SW480 (cell line): ENCODE measurements around the gene PAGR1.
"Not testable (repeated sequence)": the region's sequence is repeated elsewhere in the genome, so short reads cannot be mapped to it uniquely, and the experiment has no call there.

Source experiments
- DNase-seq: peaks from one replicate; pipeline ENCODE4 v3.0.0-alpha.2; 2016; ENCODE audit warnings: low spot score

Gene PAGR1

DNA sequence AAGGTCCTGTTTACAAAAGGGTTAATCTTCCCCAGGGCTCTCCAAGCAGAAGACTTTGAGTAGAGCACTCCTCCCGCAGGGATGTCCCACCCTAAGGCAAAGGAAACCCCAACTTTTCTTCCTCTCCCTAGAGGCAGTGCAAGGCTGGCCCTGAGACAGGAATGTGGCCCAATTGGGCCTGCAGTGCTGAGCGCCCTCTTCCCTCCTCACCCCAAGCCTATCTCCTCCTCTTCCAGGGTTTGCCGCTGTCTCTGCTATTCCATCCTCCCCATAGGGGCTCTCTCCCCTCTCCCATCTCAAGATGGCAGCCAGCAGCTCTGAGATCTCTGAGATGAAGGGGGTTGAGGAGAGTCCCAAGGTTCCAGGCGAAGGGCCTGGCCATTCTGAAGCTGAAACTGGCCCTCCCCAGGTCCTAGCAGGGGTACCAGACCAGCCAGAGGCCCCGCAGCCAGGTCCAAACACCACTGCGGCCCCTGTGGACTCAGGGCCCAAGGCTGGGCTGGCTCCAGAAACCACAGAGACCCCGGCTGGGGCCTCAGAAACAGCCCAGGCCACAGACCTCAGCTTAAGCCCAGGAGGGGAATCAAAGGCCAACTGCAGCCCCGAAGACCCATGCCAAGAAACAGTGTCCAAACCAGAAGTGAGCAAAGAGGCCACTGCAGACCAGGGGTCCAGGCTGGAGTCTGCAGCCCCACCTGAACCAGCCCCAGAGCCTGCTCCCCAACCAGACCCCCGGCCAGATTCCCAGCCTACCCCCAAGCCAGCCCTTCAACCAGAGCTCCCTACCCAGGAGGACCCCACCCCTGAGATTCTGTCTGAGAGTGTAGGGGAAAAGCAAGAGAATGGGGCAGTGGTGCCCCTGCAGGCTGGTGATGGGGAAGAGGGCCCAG, 3.0 kb upstream of the PAGR1 start:
- DNase-seq: no peak

DNA sequence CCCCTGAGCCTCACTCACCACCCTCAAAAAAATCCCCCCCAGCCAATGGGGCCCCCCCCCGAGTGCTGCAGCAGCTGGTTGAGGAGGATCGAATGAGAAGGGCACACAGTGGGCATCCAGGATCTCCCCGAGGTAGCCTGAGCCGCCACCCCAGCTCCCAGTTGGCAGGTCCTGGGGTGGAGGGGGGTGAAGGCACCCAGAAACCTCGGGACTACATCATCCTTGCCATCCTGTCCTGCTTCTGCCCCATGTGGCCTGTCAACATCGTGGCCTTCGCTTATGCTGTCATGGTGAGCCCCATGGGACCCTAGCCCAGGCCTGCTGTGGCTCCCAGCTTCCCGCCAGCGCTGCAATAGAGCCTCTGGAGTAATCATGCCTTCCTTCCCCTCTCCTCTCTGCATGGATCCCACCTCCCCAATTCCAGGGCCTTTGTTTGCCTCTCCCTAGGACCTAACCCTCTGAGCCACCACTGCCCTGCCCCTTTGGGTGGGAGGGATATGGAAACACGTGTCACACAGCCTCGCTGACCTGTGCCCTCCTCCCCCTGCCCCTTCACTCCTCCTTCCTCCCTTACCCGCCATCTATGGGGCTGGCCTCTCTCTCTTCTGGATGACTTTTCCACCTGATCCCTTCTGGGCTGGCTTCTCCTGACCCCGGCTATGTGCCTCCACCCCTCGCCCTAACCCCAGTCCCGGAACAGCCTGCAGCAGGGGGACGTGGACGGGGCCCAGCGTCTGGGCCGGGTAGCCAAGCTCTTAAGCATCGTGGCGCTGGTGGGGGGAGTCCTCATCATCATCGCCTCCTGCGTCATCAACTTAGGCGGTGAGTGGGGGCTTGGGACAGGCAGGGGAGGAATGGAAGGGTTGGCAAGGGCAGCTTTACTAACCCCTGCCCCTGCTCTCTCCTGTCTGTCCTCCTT, 2.0 kb upstream of the PAGR1 start:
- no peak for DNase-seq

DNA sequence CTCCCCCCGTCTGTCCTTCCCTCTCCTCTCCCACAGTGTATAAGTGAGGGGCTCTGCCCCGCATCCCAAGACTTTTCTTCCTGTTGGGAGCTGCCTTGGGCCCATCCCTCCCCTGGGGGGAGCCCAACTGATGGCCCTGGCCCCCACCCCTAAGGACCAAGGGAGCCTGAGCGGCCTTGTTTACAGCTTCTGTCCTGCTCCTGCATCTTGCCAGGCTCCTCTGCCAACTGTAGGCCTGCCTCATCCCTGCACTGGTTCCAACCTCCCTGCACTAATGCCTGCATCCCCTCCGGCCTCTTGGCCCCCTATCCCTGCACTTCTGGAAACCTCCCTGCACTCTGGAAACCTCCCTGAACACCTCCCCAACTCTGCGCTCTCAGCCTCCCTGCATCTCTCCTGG, 1.4 kb upstream of the PAGR1 start:
- no peak for DNase-seq

DNA sequence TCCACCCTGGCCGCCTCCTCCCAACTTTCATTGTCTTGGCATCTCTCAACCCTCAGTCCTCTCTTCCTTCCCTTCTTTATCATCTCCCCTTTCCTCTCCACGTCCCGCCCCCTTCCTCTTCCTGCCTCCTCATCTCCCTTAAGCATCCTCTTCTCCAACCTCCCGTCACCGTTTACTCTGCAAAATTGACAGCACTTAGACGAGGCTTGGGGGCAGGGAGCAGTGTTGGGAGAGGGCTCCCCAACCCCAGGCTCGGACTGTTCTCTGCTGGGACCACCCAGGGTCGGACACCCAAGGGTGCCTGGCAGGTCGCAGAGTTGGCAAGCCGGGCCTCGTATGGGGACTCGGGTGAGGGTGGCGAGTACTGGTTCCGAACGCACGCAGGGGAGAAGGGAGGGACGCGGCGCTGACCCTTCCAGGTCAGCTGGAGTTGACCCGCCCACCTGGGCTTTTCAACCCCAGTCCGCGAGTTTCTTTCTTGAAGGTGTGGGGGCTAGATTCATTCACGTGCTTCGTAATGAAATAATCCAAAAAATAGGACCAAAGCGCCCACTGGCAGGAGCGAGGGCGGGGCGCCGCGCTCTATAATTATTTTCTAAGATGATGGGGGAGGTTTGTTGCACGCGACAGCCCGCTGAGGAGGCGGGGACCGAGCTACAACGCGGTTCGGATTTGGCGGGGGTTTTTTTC, 775 bp upstream of the PAGR1 start:
- DNase-seq: no peak

DNA sequence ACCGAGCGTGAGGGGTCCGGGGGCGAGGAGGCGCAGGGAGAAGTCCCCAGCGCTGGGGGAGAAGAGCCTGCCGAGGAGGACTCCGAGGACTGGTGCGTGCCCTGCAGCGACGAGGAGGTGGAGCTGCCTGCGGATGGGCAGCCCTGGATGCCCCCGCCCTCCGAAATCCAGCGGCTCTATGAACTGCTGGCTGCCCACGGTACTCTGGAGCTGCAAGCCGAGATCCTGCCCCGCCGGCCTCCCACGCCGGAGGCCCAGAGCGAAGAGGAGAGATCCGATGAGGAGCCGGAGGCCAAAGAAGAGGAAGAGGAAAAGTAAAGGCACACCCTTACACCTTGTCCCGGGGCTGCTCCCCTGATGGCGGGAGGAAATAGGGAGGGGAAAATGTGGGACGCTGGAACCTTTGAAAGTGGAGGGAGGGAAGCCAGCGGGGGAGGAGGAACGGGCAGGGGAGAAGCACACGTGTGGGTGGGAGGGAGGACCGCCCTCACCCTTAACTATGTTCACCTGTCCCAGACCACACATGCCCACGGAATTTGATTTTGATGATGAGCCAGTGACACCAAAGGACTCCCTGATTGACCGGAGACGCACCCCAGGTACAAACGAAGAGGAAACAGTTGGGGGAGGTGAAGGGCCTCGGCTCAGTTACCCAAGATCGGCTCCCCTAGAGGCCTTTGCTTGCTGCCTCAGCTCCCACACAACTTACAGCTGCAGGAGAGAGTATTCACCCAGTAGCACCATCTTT, 916 bp downstream of the PAGR1 start:
- peak; percentile 71 for DNase-seq

DNA sequence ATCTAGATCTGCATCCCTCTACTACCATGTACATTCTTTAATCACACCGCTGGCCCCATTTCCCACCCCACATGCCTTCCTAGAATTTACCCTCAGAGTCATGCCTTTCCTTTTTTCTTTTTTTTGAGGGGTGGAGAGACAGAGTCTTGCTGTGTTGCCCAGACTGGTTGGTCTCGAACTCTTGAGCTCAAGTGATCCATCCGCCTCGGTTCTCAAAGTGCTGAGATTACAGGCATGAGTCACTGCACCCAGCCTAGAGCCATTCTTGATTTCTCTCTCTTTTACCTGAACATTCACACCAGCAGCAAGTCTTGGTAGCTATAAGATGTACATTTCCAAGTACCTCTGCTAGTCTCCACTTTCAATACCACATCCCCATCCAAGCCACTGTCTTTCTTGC, 2.1 kb downstream of the PAGR1 start:
- no peak for DNase-seq

DNA sequence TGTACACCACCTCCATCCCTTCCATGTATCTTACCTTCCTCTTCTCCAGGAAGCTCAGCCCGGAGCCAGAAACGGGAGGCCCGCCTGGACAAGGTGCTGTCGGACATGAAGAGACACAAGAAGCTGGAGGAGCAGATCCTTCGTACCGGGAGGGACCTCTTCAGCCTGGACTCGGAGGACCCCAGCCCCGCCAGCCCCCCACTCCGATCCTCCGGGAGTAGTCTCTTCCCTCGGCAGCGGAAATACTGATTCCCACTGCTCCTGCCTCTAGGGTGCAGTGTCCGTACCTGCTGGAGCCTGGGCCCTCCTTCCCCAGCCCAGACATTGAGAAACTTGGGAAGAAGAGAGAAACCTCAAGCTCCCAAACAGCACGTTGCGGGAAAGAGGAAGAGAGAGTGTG, 3.6 kb downstream of the PAGR1 start:
- no peak for DNase-seq

DNA sequence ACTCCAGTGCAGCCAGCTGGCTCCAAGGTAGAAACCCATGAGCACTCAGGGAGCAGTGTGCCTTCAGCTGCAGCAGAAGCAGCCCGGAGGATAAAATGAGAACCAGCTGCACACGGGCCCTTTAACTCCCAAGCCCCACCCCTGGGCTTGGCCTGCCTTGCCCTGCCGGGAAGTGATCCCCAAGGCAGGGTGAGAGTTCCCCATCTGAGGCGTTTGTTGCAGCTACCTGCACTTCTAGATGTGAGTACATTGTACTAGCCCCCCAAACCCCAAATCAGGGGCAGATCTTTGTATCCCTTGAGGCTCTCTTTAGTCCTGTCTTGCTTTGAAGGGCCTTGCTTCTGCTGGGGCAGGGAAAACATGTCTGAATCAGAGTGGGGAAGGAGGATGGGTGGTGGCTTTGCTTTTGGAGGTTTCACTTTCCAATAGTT, 4.3 kb downstream of the PAGR1 start, which contains the start of gene MVP:
Gene MVP (plus strand): TSS at position 192 of the 431 bp plus-strand sequence. CDS start 10,088 bp downstream, outside the sequence.
- DNase-seq: peak; percentile 34

DNA sequence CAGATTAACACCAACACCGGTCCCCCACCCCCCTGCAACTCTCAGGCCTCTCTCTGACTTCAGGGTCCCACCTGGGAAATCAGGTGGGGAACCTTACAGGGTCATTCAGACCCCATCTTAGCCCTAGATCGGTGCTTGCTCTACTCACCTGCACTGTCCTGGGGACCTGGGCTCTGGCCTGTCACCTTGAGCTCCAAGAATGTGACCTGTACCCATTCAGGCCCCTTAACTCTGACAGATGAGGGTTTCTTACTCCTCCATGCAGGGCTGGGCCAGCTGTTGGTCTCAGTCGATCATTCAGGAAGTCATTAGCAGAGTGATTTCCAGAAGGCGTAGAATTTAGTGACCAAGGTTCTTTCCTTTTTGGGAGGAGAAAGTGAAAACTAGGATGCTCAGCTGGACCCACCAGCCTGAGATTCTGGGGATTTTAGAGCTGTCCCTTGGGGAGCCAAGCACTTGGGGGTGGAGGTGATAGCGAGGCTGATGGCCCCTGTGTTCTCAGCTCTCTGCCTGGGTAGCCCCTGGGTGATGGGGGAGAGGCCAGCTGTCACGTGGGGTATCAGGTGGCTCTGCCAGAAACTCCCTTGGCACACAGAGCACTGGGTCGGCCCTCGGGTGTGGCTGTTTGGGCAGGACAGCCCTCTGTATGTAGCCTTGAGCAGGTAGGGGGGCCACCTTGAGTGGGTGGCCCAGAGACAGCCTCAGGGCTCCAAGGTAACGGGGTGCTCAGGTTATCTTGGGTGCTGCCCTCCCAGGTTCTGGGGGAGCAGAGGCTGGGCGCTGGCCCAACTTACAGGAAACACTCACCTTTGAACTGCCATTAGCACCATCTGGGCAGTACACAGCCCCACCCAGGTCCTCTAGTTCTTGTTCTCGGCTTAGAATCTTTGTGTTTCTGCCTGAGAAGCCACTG, 5.0 kb downstream of the PAGR1 start:
- DNase-seq: no peak

DNA sequence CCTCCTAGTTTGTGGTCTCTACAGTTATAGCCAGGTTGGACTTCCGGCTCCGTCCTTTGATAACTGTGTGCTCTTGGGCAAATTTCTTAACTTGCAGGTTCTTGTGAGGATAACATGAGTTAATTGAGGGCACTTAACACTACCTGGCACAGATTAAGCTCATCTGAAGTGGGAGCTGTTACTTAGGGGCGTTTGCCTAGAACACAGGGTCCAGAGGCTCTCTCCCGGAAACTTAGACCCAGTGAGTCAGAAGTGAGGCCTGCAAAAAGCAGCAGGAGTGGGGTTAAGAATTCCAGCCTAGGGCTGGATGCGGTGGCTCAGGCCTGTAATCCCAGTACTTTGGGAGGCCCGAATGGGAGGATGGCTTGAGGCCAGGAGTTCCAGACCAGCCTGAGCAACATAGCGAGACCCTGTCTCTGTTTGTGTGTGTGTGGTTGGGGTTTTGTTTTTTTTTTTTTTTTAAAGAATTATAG, 5.7 kb downstream of the PAGR1 start:
- no peak for DNase-seq

DNA sequence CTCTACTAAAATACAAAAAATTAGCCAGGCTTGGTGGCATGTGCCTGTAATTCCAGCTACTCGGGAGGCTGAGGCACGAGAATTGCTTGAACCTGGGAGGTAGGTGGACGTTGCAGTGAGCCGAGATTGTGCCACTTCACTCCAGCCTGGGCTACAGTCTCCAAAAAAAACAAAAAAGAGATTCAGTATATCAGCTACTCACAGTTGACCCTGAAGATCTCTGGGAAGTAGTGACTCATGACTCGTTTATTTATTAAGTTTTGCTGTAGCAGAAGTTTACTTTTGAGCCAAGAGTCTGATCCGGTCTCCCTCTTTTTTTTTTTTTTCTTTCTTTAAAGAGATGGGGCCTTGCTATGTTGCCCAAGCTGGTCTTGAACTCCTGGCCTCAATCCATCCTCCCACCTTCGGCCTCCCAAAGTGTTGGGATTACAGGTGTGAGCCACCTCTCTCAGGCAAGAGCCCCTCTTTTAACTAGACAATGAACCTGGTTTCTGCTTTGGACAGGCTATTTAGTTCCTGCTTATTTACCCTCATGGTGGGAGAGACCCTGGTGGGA, 8.7 kb downstream of the PAGR1 start:
- DNase-seq: no peak

DNA sequence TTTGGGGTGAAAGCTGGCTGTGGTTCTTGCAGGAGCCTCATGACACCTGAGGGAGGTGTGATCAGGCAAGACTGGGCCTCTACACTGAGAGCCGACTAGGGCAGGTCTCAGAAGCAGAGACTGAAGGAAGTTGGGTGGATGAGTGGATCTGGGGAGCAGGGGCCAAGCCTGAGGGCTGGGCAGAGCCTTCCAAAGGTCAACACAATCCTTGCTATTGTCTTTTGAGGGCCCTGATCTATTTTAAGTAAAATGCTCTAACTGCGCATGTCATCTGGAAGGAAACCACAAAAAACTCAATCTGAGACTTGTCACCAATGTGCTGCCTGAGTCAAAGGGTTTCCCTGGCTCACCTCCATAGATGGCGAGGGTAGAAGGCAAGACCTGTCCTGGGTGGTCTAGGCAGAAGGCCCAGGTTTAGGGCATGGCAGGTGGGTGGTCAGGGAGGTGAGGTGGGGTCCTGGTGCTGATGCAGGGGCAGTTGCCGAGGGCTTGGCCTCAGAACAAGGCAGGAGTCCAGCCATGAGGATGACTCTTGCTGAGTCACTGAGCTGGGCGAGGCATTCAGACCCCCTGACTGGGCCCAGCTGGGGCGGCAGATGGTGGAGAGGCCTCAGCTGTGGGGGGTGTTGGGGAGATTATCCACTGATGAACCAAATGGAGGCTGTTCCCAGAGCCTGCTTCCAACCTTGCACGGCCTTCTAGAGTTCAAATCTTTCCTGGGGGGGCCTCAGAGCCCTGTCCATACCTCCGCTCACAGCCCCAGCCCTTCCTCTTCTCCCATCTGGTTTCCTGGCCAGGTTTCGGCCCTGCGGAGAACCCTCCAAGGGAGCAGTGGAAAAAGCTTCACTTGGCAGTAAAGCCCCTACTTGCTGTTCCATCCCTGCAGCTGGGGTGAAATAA, 9.4 kb downstream of the PAGR1 start:
- DNase-seq: peak; percentile 74

DNA sequence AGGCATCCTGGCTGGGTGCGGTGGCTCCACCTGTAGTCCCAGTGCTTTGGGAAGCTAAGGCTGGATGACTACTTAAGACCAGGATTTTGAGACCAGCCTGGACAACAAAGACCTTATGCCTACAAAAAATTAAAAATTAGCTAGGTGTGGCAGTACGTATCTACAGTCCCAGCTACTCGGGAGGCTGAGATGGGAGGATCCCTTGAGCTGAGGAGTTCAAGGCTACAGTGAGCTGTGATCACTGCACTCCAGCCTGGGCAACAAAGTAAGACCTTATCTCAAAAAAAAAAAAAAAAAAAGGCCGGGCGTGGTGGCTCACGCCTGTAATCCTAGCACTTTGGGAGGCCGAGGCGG, 10.4 kb downstream of the PAGR1 start:
- DNase-seq: no peak

DNA sequence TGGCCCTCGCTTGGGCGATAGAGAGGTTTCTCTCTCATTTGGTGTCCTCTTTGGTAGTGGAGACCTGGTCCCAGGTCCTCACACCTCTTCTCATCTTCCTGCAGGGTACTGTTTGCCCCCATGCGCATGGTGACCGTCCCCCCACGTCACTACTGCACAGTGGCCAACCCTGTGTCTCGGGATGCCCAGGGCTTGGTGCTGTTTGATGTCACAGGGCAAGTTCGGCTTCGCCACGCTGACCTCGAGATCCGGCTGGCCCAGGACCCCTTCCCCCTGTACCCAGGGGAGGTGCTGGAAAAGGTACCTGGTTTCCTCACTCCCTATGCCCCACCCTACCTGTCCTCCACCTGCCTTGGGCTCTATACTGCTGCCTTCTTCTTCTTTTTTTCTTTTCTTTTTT, 14.8 kb downstream of the PAGR1 start:
- DNase-seq: no peak

DNA sequence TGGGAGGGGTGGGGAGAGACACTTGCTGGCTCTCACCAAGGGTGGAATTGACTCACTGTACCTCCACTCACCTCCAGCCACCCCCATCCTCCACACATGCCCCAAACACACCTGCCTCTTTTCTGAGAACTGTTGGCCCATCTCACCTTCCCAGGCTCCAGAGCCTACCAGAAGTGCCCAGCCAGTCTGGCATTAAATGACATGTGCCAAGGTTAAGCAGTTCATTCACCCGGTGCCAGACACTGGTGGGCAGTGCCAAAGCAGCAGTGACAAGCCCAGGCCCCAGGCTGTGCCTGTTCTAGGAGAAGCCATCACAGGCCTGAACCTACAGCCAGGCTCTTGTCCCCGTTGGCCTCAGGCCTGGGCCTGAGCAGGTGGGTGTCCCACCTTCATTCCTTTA, 15.5 kb downstream of the PAGR1 start:
- no peak for DNase-seq

DNA sequence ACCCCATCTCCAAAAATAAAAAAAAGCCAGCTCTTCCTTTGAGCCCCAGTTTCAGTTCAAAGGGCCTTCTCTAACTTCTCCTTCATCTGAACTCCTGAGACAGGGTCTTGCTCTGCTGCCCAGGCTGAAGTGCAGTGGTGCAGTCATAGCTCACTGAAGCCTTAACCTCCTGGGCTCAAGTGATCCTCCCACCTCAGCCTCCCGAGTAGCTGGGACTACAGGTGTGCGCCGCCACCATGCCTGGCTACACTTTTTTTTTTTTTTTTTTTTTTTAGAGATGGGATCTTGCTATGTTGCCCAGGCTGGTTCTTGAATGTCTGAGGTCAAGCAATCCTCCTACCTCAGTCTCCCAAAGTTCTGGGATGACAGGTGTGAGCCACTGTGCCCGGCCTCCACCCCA, 17.3 kb downstream of the PAGR1 start:
- not testable (repeated sequence) for DNase-seq

DNA sequence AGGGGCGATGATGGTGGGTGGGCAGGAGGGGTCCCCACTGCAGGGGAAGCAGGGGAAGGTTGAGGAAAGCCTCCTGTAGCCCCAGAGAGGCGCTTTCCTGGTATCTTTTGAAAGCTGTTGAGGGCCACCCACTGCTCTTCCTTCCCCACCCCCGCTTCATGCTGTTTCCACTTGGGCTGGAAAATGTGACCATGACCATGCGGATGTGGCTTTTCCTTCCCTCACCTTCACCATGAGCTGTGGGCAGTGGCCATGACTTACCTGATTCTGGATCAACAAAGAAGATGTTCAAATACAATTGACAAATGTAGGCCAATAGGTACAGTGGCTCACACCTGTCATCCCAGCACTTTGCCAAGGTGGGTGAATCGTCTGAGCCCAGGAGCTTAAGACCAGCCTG, 18.1 kb downstream of the PAGR1 start:
- no peak for DNase-seq

DNA sequence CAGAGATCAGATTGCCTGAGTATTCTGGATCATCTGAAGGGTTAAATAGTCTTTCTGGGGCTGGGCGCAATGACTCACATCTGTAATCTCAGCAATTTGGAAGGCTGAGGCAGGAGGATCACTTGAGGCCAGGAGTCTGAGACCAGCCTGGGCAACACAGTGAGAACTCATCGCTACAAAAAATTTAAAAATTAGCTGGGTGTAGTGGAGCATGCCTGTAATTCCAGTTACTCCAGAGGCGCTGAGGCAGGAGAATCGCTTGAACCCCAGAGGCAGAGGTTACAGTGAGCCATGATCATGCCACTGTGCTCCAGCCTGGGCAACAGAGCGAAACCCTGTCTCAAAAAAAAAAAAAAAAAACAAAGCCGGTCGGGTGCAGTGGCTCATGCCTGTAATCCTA, 20.0 kb downstream of the PAGR1 start:
- no peak for DNase-seq

DNA sequence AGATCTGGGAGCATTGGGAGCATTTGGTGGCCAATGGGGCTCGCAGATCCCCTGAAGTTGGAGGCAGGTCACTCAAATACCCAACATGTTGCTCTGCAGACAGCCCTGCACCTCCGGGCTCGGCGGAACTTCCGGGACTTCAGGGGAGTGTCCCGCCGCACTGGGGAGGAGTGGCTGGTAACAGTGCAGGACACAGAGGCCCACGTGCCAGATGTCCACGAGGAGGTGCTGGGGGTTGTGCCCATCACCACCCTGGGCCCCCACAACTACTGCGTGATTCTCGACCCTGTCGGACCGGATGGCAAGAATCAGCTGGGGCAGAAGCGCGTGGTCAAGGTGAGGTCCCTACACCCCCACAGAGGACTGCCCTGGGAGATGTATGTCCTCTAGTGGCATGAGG, 20.7 kb downstream of the PAGR1 start:
- no peak for DNase-seq
